Stimulated activated CD8-positive, alpha-beta memory T cell treated with anti-CD3 and anti-CD28 coated beads, Interleukin-15, amount 100 ng/mL, for 48 hours (primary cell): ENCODE results near the gene LZTFL1.

Source experiments
- DNase-seq, 2 donors: peaks; one replicate each; pipeline ENCODE4 v3.0.0-alpha.2; 2020; ENCODE audit warnings: low read depth in 2 of 2

Gene LZTFL1

DNA sequence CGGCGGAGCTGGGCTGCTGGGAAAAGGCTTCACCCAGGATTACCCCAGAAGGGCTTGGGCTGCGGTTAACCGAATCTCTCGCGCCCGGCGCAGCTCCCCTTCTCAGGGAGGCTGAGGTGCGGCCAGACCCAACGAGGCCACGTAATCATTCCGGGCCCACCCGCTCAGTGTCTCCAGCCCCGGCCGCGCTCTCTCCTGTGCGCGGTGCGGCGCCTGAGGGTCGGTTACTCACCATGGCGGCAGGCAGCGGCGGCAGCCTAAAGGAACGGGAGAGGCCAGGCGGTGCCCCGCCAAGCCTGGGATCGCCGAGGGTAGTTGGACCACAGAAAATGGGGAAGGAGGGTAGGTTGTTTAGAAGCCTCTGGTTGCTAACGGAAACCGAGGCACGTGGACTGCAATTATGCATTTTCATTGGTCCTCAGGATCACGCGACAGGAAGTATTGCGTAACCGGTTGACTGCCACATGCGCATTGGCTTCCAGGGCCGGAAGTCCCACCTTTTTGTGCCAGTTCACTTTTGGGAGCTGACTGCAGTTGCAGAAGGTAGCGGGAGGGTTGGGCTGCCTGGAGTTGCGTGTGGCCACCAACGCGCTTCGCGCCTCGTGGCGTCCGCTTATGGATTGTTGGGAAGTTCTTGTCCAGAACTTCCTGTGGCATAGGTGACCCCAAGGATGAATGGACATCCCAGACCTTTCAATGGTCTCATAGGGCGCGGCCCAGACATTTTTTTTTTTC, at the start of gene LZTFL1:
TSS of gene LZTFL1 (minus strand) at position 363 of the 735 bp plus-strand sequence. CDS start at position 235, 128 bp downstream.
- DNase-seq, result peak; percentile 82

DNA sequence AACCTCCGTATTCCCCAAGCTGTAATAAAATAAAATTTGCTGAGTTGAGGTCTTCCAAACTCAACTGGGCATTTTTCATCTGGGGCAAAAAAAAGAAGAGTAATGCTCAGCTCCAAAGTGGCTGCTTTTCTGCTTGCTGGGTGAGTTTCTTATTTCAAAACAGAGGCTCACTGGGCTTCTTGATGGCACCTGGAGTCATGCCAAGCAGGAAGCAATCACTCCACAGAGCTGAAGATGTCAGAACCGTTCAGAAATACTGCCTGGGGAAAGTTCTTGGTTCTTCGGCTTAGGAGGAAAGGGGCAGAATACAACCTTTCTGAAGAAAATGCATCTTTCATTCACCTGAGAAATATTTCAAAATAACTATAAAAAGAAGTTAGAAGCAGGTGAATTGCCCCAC, 48.5 kb upstream of the LZTFL1 start:
- DNase-seq, result no peak

- DNase-seq, result no peak
These were observed 47.4 kb upstream of the LZTFL1 start for GRCh38 chr3:45889337-45889736.

DNA sequence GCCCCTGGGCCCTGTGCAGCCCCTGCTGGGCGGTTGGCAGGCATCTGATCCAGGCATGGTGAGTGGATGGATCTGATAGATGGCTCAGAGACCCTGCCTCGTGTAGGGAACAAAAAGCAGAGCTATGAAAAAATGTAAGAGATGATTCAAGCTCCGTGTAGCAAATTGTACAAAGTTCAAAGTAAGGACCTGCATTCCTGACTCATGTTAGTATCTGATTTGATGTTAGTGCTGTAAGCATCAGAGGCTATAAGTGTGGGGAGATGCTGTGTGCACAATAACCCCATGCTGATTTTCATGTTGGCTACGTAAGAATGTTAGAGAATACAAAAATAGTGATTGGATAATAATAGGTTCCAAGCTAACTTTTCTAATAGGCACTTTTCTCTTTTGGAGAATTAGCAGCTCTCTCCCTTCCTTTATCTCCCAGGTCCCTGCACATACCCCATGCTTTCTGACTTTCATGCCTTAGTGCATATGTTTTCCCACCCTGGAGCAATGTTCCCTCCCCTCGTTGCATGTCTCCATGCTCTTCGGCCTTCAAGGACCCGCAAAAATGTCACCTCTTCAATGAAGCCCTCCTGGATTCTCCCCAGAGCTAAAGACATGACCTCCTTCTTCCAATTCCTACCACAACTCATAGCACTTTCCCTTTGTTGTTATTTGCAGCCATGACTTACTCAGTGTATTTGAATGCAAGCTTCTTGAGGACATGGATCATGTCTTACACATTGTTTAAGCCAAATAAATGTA, 46.0 kb upstream of the LZTFL1 start:
- DNase-seq, result no peak

DNA sequence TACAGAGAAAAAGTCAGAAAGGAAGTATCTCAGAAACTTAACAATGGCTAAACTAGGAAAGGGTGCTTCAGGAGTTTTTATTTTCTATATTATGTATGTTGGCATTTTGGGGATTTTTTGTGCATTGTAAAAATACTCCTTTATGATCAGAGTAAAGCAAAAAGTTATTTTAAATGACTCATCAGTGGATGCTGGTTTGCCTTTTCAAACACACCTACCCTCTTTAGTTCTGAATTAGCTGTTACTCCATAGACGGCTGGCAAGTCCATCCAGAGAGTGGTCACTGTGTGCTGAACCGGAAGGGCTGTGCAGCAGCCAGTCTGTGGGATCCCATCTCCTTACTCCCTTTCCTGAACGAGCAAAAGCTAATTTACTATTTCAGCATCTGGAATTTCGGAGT, 45.4 kb upstream of the LZTFL1 start:
- no peak for DNase-seq

DNA sequence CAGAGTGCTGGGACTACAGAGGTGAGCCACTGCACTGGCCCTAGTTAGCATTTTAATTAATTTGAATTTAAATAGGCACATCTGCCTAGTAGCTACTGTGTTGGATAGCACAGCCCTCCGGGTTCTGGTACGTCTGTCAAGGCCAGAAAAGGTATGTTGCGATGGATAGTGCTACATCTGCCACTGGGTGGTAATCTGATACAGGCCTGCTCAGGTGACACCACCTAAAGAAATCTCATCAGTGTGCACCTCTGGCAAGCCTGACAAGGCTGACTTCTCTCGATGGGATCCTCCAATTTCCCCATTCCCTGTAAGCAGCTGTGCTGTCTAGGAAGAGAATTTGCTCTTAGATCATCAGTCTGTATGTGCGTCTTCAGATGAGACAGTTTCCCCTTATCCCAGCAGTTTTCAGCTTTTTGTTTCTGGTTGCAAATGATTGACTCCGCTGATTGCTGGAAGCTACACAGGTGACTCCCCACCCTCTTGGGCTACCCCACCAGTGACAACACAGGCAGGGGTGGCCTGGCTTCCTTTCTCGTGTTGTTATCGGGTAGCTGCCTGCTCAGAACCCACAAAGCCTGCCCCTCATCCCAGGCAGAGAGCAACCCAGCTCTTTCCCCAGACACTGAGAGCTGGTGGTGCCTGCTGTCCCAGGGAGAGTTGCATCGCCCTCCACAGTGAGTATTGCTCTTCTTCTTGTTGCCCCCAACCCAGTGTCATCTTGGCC, 44.2 kb upstream of the LZTFL1 start, which contains the start of gene CCR9:
TSS of gene CCR9 (plus strand) at position 565 of the 727 bp plus-strand sequence. CDS start 8,391 bp downstream, outside the sequence.
- DNase-seq, result no peak

DNA sequence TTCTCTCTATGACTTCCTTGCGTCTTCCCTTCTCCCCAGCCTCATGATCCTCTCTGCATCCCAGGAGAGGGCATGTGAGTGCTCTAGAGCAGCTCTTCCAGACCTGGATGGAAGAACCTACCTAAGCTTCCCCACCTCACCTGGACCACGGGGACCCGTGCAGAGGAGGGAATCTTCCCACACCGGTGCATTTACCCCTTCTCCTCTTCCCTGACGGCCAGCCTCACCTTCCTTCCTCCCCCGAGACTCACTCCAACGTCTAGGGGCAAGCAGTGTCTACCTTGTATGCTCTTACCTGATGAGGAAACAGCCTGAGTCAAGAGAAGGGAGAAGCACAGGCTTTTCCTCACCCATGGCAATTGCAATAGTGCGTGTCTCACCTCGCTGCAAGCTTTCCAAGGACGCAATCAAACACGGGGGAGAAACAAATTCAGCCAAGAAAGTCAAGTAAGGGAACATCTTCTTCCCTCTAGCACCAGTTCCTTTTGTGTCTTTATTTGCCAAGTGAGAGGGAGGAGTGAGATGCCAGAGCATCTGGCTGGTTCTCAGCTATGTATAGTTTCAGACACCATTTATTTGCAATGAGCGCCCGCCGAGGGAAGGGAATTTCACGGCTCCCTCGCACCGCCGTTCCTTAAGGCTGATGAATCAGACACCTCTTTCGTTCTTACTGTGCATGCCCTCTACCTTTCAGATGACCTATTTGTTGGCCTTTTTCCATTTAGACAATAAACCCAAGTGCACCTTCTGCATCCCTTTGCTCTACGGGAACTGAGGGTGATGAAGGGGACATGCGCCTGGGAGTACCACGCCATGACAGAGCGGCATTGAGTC, 42.7 kb upstream of the LZTFL1 start:
- no peak for DNase-seq

GRCh38 chr3:45881078-45882022, 39.4 kb upstream of the LZTFL1 start:
- DNase-seq, result peak; percentile 13 to 47

GRCh38 chr3:45880725-45881077, 38.8 kb upstream of the LZTFL1 start:
- no peak for DNase-seq

DNA sequence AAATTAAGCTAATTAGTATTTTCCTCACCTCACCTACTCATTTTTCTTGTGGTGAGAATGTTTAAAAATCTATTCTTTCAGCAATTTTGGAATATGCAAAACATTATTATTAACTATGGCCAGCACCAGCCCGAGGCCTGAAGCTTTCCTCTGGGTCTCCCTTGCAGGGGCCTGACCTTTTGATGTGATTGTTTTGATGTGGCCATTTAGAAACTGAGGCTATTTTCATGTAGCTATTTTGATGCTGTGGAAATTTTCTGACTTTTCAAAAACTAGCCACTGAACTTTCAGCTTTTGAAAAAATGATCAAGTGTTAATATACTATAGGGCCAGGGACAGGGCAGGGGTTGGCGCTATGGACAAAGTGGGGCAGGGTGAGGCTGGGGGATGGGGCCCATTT, 36.2 kb upstream of the LZTFL1 start:
- no peak for DNase-seq

GRCh38 chr3:45874677-45875346, 32.9 kb upstream of the LZTFL1 start:
- DNase-seq, result no peak

DNA sequence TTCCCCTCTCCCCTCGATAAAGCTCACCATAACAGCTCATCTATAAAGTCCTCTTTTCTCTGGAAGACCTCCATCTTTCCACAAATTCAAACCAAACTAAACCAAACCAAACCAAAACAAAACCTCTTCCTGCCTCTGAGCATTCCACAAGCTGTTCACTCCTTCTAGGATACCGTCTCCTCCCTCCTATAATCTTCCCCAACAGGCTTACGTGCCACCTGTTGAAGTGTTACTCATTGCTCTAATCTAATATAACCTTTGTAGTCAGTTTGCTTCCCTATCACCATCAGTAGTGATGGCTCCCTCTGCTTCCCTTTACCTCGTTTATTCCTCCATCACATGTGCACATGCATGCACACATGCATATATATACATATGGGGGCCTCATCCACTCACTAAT, 31.7 kb upstream of the LZTFL1 start:
- DNase-seq, result no peak

DNA sequence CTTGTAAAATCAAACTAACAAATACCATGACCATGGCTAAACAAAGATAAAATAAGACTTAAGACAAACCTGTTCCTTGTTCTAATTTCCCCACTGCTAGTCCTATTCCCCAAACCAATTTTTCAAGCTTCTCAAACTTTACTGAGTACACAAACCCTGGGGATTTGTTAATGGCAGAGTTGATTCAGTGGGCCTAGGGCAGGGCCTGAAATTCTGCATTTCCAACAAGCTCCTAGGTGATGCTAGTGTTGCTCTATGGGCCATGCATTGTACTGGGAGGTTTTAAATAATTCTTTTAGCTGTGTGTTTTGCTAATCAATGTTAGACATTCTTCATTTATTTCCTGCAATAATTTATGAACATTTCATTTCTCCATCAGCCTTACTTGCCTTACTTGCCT, 31.1 kb upstream of the LZTFL1 start:
- no peak for DNase-seq

GRCh38 chr3:45872569-45872968, 30.6 kb upstream of the LZTFL1 start:
- no peak for DNase-seq

DNA sequence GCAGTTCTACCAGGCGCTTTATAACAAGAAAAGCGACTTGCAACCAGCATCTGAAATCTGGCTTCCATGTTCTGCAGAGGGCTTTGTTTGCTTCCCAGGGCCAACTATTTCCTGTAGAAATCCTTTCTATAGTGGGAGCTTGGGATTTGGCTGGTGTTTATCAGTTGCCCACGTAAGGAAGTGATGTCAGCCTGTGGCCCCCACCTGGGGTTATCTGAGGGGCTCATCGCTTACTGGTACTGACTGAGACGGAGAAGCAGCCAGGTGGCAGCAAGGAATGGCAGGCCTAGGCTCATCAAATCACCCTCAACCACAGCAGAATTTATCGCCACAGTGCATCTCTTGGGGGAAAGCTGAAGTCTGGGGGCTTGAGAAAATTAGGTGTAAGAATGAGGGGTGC, 29.9 kb upstream of the LZTFL1 start:
- DNase-seq, result no peak

DNA sequence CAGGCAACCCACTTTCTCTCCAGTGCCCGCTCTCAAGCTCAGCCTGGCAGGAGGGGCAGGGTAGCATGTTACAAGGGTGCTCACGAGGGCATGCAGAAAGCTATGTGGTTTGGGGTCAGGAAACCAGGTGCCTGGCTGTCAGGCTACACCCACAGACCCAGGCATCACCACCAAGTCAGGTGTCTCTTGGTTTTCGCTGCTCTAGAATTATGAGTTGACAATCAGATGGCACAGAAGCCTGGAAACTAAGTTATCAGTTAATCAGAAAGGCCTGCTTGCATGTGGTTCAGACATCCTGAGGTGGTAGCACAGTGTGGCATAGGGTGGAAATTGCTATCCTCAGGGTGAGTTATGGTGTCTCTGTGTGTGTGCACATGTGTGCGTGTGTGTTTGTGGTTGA, 28.2 kb upstream of the LZTFL1 start:
- DNase-seq, result peak; percentile 25 to 43

- DNase-seq, result no peak
These were observed 27.7 kb upstream of the LZTFL1 start for GRCh38 chr3:45869638-45870037.

- no peak for DNase-seq
These were observed 26.7 kb upstream of the LZTFL1 start for GRCh38 chr3:45868650-45869049.

DNA sequence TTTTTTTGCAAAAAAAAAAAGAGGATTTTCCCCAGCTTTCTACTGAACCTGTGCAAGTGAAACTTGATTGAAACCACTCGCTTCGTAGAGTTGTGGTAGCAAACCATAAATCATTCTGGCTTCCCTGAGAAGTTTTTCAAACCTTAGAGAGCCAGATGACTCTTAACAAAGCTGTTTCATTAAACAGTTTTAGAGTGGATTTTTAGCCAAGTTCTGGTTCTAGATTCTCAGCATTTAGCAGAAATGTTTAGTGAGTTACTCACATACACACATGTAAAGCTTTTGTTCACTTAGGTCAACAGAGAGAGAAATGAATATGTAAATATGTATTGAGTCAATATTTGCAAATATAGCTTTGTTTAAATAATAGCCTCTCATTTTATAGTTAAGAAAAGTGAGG, 26.3 kb upstream of the LZTFL1 start:
- no peak for DNase-seq

- no peak for DNase-seq
These were observed 23.6 kb upstream of the LZTFL1 start for GRCh38 chr3:45865563-45865962.
